Keratinocyte (primary cell): ENCODE data around the gene C11orf87. TPM values are rescaled to one million over a fixed set of nuclear protein-coding genes. Genes with fewer than 3 reads are reported as not detected.

Source experiments
- DNase-seq: peaks from one replicate; pipeline ENCODE4 v3.0.0-alpha.2; 2011; ENCODE audit warnings: low read depth, missing footprints, low spot score
- FAIRE-seq: peaks from 2 replicates; lab custom pipeline; 2011; peaks lifted over from hg19 to GRCh38; lab: Jason Lieb, UNC
- H2AFZ ChIP-seq: 2 replicates; pipeline ENCODE4 v1.6.0; 2012; ENCODE audit warnings: low read length, control low read depth, inconsistent platforms; ENCODE audit not compliant: control insufficient read depth
- H3K27ac ChIP-seq: 2 replicates; pipeline ENCODE4 v1.5.1; 2011; ENCODE audit warnings: low read length; ENCODE audit not compliant: control insufficient read depth, insufficient read depth
- H3K27me3 ChIP-seq: 3 replicates; pipeline ENCODE4 v1.6.0; 2011; ENCODE audit warnings: low read length; ENCODE audit not compliant: control insufficient read depth, insufficient read depth; ENCODE audit errors: extremely low read depth
- H3K36me3 ChIP-seq, 2 experiments: 2 replicates in 1 of 2; 3 replicates in 1 of 2; pipeline ENCODE4 v1.5.1; 2011; ENCODE audit warnings: low read length in 2 of 2, mild to moderate bottlenecking in 1 of 2; ENCODE audit not compliant: control insufficient read depth in 2 of 2, insufficient read depth in 2 of 2; ENCODE audit errors: extremely low read depth in 1 of 2
- H3K4me1 ChIP-seq: 3 replicates; pipeline ENCODE4 v1.5.1; 2011; ENCODE audit warnings: low read length; ENCODE audit not compliant: control insufficient read depth, insufficient read depth; ENCODE audit errors: extremely low read depth
- H3K4me2 ChIP-seq: 3 replicates; pipeline ENCODE4 v1.6.0; 2011; ENCODE audit warnings: low read depth, low read length; ENCODE audit not compliant: control insufficient read depth, insufficient read depth; ENCODE audit errors: extremely low read depth
- H3K4me3 ChIP-seq, 3 experiments: fragments of 200-600 bp in 1 of 3; sonication (generic) in 1 of 3; 2 replicates in 2 of 3; 3 replicates in 1 of 3; pipeline ENCODE4 v1.5.1; 2011 to 2016; ENCODE audit warnings: low read length in 3 of 3, mild to moderate bottlenecking in 3 of 3, control low read depth in 2 of 3, inconsistent platforms in 1 of 3, low read depth in 1 of 3, mixed read lengths in 1 of 3, mixed run types in 1 of 3, moderate library complexity in 1 of 3; ENCODE audit not compliant: control insufficient read depth in 2 of 3, insufficient read depth in 2 of 3; ENCODE audit errors: extremely low read depth in 1 of 3
- H3K79me2 ChIP-seq: 2 replicates; pipeline ENCODE4 v1.6.0; 2012; ENCODE audit warnings: low read length; ENCODE audit not compliant: control insufficient read depth, insufficient read depth
- H3K9ac ChIP-seq: 3 replicates; pipeline ENCODE4 v1.6.0; 2011; ENCODE audit warnings: low read length; ENCODE audit not compliant: control insufficient read depth, insufficient read depth; ENCODE audit errors: extremely low read depth
- H3K9me1 ChIP-seq: 3 replicates; pipeline ENCODE4 v1.6.0; 2011; ENCODE audit warnings: low read length; ENCODE audit not compliant: control insufficient read depth, insufficient read depth; ENCODE audit errors: extremely low read depth
- H3K9me3 ChIP-seq: 2 replicates; pipeline ENCODE4 v1.5.1; 2012; ENCODE audit warnings: low read depth, low read length; ENCODE audit not compliant: control insufficient read depth
- H4K20me1 ChIP-seq: 3 replicates; pipeline ENCODE4 v1.6.0; 2011; ENCODE audit warnings: low read length; ENCODE audit not compliant: control insufficient read depth, insufficient read depth; ENCODE audit errors: extremely low read depth
- EZH2 ChIP-seq: IDR thresholded peaks from one replicate; pipeline ENCODE4 v1.6.1; 2012; ENCODE audit warnings: inconsistent platforms, mild to moderate bottlenecking, low read length, moderate library complexity
- dilution Hi-C: fragments of 300-500 bp; cut with MboI; formaldehyde crosslinking; loops from one replicate; pipeline ENCODE4 v1.7.0; 2020; ENCODE audit warnings: low sequenced_read_pairs; ENCODE audit not compliant: extremely low pct_ligation_motif_present
- polyA plus RNA-seq, 5 experiments: library from polyadenylated mRNA; depleted of rRNA in 3 of 5; stranded (reverse) in 3 of 5; stranded (forward) in 1 of 5; unstranded in 1 of 5; fragments of >200 nt; gene quantifications; 1 replicate in 1 of 5; 2 replicates in 3 of 5; 3 replicates in 1 of 5; pipeline versions ENCODE4 v1.2.1 to v1.2.3, GENCODE V29; 2011 to 2012; ENCODE audit warnings: missing spikeins in 2 of 5, low read depth in 1 of 5, low replicate concordance in 1 of 5
- TF ChIP-seq, protein P1 (sequence below), 3 experiments: IDR thresholded peaks in 1 of 3; conservative IDR thresholded peaks in 1 of 3; optimal IDR thresholded peaks in 1 of 3; 2 replicates in 2 of 3; 3 replicates in 1 of 3; pipeline versions ENCODE3 to v1.5.1; 2011; ENCODE audit warnings: low read length in 3 of 3, mild to moderate bottlenecking in 3 of 3, moderate library complexity in 2 of 3, control low read depth in 1 of 3, inconsistent platforms in 1 of 3; ENCODE audit not compliant: insufficient read depth in 2 of 3; ENCODE audit errors: extremely low read depth in 1 of 3

The C11orf87 gene
- polyA plus RNA-seq, 1 donor (not counting 4 experiments of a cell fraction or from before 2014, with no cell fraction given): 0.24 TPM

GRCh38 chr11:109383306-109383705, 38.7 kb upstream of the C11orf87 start:
- TF ChIP-seq, protein P1, sequence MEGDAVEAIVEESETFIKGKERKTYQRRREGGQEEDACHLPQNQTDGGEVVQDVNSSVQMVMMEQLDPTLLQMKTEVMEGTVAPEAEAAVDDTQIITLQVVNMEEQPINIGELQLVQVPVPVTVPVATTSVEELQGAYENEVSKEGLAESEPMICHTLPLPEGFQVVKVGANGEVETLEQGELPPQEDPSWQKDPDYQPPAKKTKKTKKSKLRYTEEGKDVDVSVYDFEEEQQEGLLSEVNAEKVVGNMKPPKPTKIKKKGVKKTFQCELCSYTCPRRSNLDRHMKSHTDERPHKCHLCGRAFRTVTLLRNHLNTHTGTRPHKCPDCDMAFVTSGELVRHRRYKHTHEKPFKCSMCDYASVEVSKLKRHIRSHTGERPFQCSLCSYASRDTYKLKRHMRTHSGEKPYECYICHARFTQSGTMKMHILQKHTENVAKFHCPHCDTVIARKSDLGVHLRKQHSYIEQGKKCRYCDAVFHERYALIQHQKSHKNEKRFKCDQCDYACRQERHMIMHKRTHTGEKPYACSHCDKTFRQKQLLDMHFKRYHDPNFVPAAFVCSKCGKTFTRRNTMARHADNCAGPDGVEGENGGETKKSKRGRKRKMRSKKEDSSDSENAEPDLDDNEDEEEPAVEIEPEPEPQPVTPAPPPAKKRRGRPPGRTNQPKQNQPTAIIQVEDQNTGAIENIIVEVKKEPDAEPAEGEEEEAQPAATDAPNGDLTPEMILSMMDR (optimal IDR thresholded peaks at IDR 0.05 in 1 of 3, IDR thresholded peaks at IDR 0.05 in 1 of 3, conservative IDR thresholded peaks at IDR 0.05 in 1 of 3; ENCODE audit: extremely low read depth in 1 of 3, insufficient read depth in 2 of 3, low read length in 3 of 3): no peak
- TF ChIP-seq EZH2: no peak
- no peak overlapping the region for H3K27ac ChIP-seq
- FAIRE-seq: no peak

DNA sequence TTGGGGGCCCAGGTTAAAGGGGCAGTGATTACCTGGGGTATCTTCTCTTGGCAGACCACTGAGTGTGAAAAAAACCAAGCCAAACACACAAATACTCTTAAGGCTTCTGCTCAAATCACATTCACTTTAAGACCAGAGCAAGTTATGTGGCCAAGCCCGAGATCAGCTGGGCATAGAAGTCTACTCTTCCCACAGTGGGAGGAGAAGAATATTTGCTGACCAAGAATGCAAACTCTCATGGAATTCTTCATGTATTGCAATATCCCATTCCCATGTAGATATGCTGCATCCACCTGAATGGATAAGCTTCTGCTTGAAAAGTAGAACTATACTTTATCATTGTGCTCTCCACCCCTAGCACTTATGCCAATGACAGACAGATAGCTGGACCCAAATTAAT, 37.1 kb upstream of the C11orf87 start:
- FAIRE-seq (no peak), DNase-seq (no peak)
- no peaks in the 10 kb centered on the region for H3K27me3 ChIP-seq
- H2AFZ ChIP-seq: no peak overlapping the region
- H3K9me1 ChIP-seq: no peaks in the 10 kb centered on the region
- no peaks in the 10 kb centered on the region for H3K79me2 ChIP-seq
- H3K36me3 ChIP-seq: no peaks in the 10 kb centered on the region
- no peaks in the 10 kb centered on the region for H4K20me1 ChIP-seq
- no peak overlapping the region for H3K4me3 ChIP-seq
- H3K9me3 ChIP-seq: no peaks in the 10 kb centered on the region
- no peak overlapping the region for H3K4me2 ChIP-seq
- H3K27ac ChIP-seq: no peak overlapping the region
- dilution Hi-C loops: no loop called here
- TF ChIP-seq, protein P1 (optimal IDR thresholded peaks at IDR 0.05 in 1 of 3, IDR thresholded peaks at IDR 0.05 in 1 of 3, conservative IDR thresholded peaks at IDR 0.05 in 1 of 3; ENCODE audit: extremely low read depth in 1 of 3, insufficient read depth in 2 of 3, low read length in 3 of 3): no peak
- no peak overlapping the region for H3K9ac ChIP-seq
- H3K4me1 ChIP-seq: no peaks in the 10 kb centered on the region

More at GRCh38 chr11:109383306-109383705, 38.7 kb upstream of the C11orf87 start:
- DNase-seq: no peak
- Histone ChIP-seq H4K20me1 (no peaks in the 10 kb centered on the region), H3K79me2 (no peaks in the 10 kb centered on the region), H3K4me3 (no peak overlapping the region), H3K27me3 (no peaks in the 10 kb centered on the region), H3K36me3 (no peaks in the 10 kb centered on the region), H2AFZ (no peak overlapping the region), H3K4me2 (no peak overlapping the region), H3K9me1 (no peaks in the 10 kb centered on the region), H3K9me3 (no peaks in the 10 kb centered on the region), H3K4me1 (no peaks in the 10 kb centered on the region), H3K9ac (no peak overlapping the region)
- dilution Hi-C loops: no loop called here
